Ureter (tissue), 1 donor: ENCODE results near the gene ACAD11. TPM values are rescaled to one million over a fixed set of nuclear protein-coding genes. Genes with fewer than 3 reads are reported as not detected.

Source experiments
- DNase-seq: peaks from one replicate; pipeline ENCODE4 v3.0.0-alpha.2; 2020; ENCODE audit warnings: low spot score
- total RNA-seq: library from RNA; stranded (reverse); gene quantifications from one replicate; pipeline ENCODE4 v1.2.4, GENCODE V29; 2023
- donor health status: DM: yes; HTN: yes; CAD: no.

The ACAD11 gene
- total RNA-seq, 1 donor from 2014 or later, result 23.5 TPM

DNA sequence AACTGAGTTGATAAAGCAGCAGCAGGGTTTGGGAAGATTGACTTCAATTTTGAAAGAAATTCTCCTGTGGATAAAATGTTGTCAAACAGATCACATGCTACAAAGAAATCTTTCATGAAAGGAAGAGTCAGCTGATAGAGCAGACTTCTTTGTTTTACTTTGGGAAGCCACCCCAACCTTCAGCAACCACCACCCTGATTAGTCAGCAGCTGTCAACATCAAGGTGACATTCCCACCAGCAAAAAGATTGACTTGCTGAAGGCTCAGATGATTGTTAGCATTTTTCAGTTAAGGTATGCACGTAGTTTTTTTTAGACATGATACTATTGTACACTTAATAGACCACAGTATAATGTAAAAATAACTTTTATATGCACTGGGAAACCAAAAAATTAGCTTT lies 150.1 kb downstream of the ACAD11 start:
- DNase-seq, result no peak

DNA sequence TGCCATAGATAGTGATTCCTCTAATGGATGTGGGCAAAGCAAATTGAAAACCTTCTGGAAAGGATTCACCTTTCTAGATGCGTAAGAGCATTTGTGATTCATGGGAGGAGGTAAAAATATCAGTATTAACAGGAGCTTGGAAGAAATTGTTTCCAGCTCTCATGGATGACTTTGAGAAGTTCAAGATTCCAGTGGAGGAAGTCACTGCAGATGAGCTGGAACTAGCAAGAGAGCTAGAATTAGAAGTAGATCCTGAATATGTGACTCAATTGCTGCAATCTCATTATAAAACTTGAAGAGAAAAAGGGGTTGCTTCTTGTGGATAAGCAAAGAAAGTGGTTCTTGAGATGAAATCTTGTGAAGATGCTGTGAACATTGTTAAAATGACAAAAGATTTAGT lies 150.5 kb downstream of the ACAD11 start:
- DNase-seq, result no peak

Other genes starting within 250 kb of the ACAD11 start
- 68.3 TPM for gene DNAJC13, start 242.3 kb downstream of the ACAD11 start, total RNA-seq
- 10.4 TPM for gene ACKR4, start 62.5 kb downstream of the ACAD11 start, total RNA-seq
- gene UBA5, start 520 bp upstream of the ACAD11 start, total RNA-seq, result 49.1 TPM
- gene NPHP3, start 62.6 kb upstream of the ACAD11 start, total RNA-seq, result 27.7 TPM